ENCODE measurements around the gene TNS2.

TNS2 gene

DNA sequence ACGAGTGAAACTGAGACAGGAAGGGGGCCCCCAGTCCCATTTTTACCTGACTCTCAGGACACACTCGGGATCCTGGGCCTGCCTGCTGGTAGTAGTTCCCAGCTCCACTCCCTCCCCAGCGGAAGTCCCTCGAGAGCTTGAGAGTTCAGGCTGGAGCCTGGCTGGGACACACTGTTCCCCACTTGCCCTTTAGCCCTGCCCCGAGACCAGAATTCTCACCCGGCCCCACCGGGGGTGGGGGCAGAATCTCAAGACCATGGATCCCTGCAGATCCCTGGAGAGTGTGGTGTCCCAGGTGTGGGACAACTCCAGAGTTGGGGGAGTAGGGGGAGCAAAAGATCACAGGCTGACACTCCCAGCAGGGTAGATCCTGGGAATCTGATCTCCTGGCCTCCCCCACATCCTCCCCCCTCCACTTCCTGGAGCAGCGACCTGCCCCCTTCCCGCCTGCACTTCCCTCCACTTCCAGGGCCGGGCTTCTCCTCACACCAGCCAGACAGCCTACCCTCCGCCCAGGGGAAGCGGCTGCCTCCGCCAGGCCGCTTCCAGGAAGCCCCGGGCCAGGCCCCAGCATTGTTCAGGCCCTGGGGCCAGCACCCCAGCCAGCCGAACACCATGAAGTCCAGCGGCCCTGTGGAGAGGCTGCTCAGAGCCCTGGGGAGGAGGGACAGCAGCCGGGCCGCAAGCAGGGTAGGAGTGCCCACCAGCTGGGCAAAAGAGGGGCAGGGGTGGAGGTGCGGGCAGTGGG is at the start of gene TNS2 (continued):
- peak; percentile 47; the same call in 1 of the 2 replicates for TF ChIP-seq PRDM4 (tag by site-specific recombination; IDR thresholded peaks at IDR 0.05)
- 0 out of 2 replicates have a peak, but pooled peaks have one; percentile 56 for TF ChIP-seq ZNF610 (tag by site-specific recombination; IDR thresholded peaks at IDR 0.05; ENCODE audit: borderline replicate concordance)
- no peak for TF ChIP-seq ZNF202 (tag by site-specific recombination; IDR thresholded peaks at IDR 0.05; ENCODE audit: borderline replicate concordance)
- no peak for TF ChIP-seq ZBTB21 (tag by site-specific recombination; IDR thresholded peaks at IDR 0.05)
- TF ChIP-seq OVOL3 (tag by site-specific recombination; IDR thresholded peaks at IDR 0.05), result no peak
- TF ChIP-seq, protein P1, sequence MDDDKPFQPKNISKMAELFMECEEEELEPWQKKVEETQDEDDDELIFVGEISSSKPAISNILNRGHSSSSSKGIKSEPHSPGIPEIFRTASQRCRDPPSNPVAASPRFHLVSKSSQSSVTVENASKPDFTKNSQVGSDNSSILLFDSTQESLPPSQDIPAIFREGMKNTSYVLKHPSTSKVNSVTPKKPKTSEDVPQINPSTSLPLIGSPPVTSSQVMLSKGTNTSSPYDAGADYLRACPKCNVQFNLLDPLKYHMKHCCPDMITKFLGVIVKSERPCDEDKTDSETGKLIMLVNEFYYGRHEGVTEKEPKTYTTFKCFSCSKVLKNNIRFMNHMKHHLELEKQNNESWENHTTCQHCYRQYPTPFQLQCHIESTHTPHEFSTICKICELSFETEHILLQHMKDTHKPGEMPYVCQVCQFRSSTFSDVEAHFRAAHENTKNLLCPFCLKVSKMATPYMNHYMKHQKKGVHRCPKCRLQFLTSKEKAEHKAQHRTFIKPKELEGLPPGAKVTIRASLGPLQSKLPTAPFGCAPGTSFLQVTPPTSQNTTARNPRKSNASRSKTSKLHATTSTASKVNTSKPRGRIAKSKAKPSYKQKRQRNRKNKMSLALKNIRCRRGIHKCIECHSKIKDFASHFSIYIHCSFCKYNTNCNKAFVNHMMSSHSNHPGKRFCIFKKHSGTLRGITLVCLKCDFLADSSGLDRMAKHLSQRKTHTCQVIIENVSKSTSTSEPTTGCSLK (tag by site-specific recombination; IDR thresholded peaks at IDR 0.05), result no peak

GRCh38 chr12:53004178-53004577 is 45.7 kb upstream of the TNS2 start:
- Histone ChIP-seq H3K4me3 (ENCODE audit: low read depth, low read length) (no peak overlapping the region), H3K27ac (ENCODE audit: extremely low read depth, low read depth, low read length) (no peak overlapping the region), H3K4me1 (ENCODE audit: control insufficient read depth, insufficient read depth, low read length) (no peaks in the 10 kb centered on the region; the same call in 1 of the 2 replicates), H3K36me3 (ENCODE audit: control insufficient read depth in 2 of 2, insufficient read depth in 1 of 2, low read length in 2 of 2) (peaks cover 7 to 14% of the 10 kb centered on the region in 2 experiments; a peak in 2 of 3 replicates), H3K9me3 (ENCODE audit: control insufficient read depth, insufficient read depth, low read depth, low read length) (no peaks in the 10 kb centered on the region)
- TF ChIP-seq ZNF518A (tag by site-specific recombination; conservative IDR thresholded peaks at IDR 0.05; ENCODE audit: low read depth) (no peak), MYNN (tag by site-specific recombination; IDR thresholded peaks at IDR 0.05; ENCODE audit: borderline replicate concordance) (no peak), ZBTB1 (tag by site-specific recombination; IDR thresholded peaks at IDR 0.05) (no peak), PRDM1 (tag by site-specific recombination; IDR thresholded peaks at IDR 0.05) (no peak), OVOL3 (tag by site-specific recombination; IDR thresholded peaks at IDR 0.05) (no peak), ZNF211 (tag by site-specific recombination; IDR thresholded peaks at IDR 0.05; ENCODE audit: low read depth) (no peak), ZNF292 (tag by site-specific recombination; IDR thresholded peaks at IDR 0.05; ENCODE audit: borderline replicate concordance, low read depth) (no peak), KLF9 (tag by site-specific recombination; IDR thresholded peaks at IDR 0.05; ENCODE audit: low read depth) (no peak)
- TF ChIP-seq, protein P2, sequence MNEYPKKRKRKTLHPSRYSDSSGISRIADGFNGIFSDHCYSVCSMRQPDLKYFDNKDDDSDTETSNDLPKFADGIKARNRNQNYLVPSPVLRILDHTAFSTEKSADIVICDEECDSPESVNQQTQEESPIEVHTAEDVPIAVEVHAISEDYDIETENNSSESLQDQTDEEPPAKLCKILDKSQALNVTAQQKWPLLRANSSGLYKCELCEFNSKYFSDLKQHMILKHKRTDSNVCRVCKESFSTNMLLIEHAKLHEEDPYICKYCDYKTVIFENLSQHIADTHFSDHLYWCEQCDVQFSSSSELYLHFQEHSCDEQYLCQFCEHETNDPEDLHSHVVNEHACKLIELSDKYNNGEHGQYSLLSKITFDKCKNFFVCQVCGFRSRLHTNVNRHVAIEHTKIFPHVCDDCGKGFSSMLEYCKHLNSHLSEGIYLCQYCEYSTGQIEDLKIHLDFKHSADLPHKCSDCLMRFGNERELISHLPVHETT (tag by site-specific recombination; IDR thresholded peaks at IDR 0.05), result no peak
- ChIA-PET CTCF (interaction anchor here (0.7 kb wide), 1 partner anchor 19 kb away, joined by 3 read pairs; no protein-coding TSS in a partner anchor), POLR2A (no interaction called here)
